IPS-18a (cell line): Measurements from ENCODE around the gene ARHGEF16.

Source experiments
- H3K27ac ChIP-seq: one replicate; pipeline ENCODE4 v1.5.1; 2013; ENCODE audit warnings: low read length
- H3K27me3 ChIP-seq: one replicate; pipeline ENCODE4 v1.6.1; 2013; ENCODE audit warnings: mild to moderate bottlenecking, low read length; ENCODE audit not compliant: control insufficient read depth, insufficient read depth
- H3K36me3 ChIP-seq: one replicate; pipeline ENCODE4 v1.6.1; 2013; ENCODE audit warnings: low read depth, low read length; ENCODE audit not compliant: control insufficient read depth
- H3K4me1 ChIP-seq: one replicate; pipeline ENCODE4 v1.6.1; 2013; ENCODE audit warnings: low read depth, low read length; ENCODE audit not compliant: control insufficient read depth
- H3K4me3 ChIP-seq: one replicate; pipeline ENCODE4 v1.5.1; 2013; ENCODE audit warnings: low read length
- H3K9ac ChIP-seq: one replicate; pipeline ENCODE4 v1.6.1; 2013; ENCODE audit warnings: mild to moderate bottlenecking, low read length, moderate library complexity
- H3K9me3 ChIP-seq: one replicate; pipeline ENCODE4 v1.6.1; 2013; ENCODE audit warnings: low read depth, low read length; ENCODE audit not compliant: control insufficient read depth

ARHGEF16 gene

GRCh38 chr1:3468236-3469103 is 14.0 kb downstream of the ARHGEF16 start:
- Histone ChIP-seq H3K9me3 (no peaks in the 10 kb centered on the region), H3K36me3 (no peaks in the 10 kb centered on the region), H3K27ac (no peak overlapping the region), H3K4me3 (no peak overlapping the region), H3K4me1 (peaks cover 15% of the 10 kb centered on the region), H3K9ac (no peak overlapping the region), H3K27me3 (no peaks in the 10 kb centered on the region)

- no peak overlapping the region for H3K4me3 ChIP-seq
- peaks cover 6% of the 10 kb centered on the region for H3K36me3 ChIP-seq
- no peak overlapping the region for H3K9ac ChIP-seq
- no peak overlapping the region for H3K27ac ChIP-seq
- no peaks in the 10 kb centered on the region for H3K27me3 ChIP-seq
- H3K9me3 ChIP-seq, result no peaks in the 10 kb centered on the region
- H3K4me1 ChIP-seq, result peaks cover 15% of the 10 kb centered on the region
These were observed 14.8 kb downstream of the ARHGEF16 start for GRCh38 chr1:3469104-3469848.

- H3K4me3 ChIP-seq, result no peak overlapping the region
- no peaks in the 10 kb centered on the region for H3K27me3 ChIP-seq
- peaks cover 6% of the 10 kb centered on the region for H3K36me3 ChIP-seq
- no peak overlapping the region for H3K27ac ChIP-seq
- peaks cover 15% of the 10 kb centered on the region for H3K4me1 ChIP-seq
- H3K9me3 ChIP-seq, result no peaks in the 10 kb centered on the region
- H3K9ac ChIP-seq, result no peak overlapping the region
These were observed 15.6 kb downstream of the ARHGEF16 start for GRCh38 chr1:3469849-3470649.

- Histone ChIP-seq H3K4me3 (no peak overlapping the region), H3K9ac (peak overlapping the region; percentile 38), H3K27me3 (no peaks in the 10 kb centered on the region), H3K4me1 (peaks cover 15% of the 10 kb centered on the region), H3K36me3 (peaks cover 6% of the 10 kb centered on the region), H3K9me3 (no peaks in the 10 kb centered on the region), H3K27ac (peak overlapping the region; percentile 69)
These were observed 16.3 kb downstream of the ARHGEF16 start for GRCh38 chr1:3470650-3471355.

GRCh38 chr1:3471356-3472087 is 17.1 kb downstream of the ARHGEF16 start:
- peak overlapping the region; percentile 26 for H3K4me3 ChIP-seq
- H3K27me3 ChIP-seq, result no peaks in the 10 kb centered on the region
- peaks cover 6% of the 10 kb centered on the region for H3K36me3 ChIP-seq
- peak overlapping the region; percentile 38 for H3K9ac ChIP-seq
- peaks cover 15% of the 10 kb centered on the region for H3K4me1 ChIP-seq
- no peaks in the 10 kb centered on the region for H3K9me3 ChIP-seq
- peak overlapping the region; percentile 80 for H3K27ac ChIP-seq

GRCh38 chr1:3472088-3472850 is 17.8 kb downstream of the ARHGEF16 start:
- peak overlapping the region; percentile 26 for H3K4me3 ChIP-seq
- peak overlapping the region; percentile 38 for H3K9ac ChIP-seq
- H3K27ac ChIP-seq, result peak overlapping the region; percentile 31
- H3K4me1 ChIP-seq, result peaks cover 15% of the 10 kb centered on the region
- no peaks in the 10 kb centered on the region for H3K27me3 ChIP-seq
- no peaks in the 10 kb centered on the region for H3K9me3 ChIP-seq
- peaks cover 6% of the 10 kb centered on the region for H3K36me3 ChIP-seq

GRCh38 chr1:3472906-3473305 is 18.4 kb downstream of the ARHGEF16 start:
- no peak overlapping the region for H3K27ac ChIP-seq

GRCh38 chr1:3473381-3473844 is 18.9 kb downstream of the ARHGEF16 start:
- Histone ChIP-seq H3K9ac (no peak overlapping the region), H3K27me3 (no peaks in the 10 kb centered on the region), H3K4me1 (peaks cover 15% of the 10 kb centered on the region)

More at GRCh38 chr1:3472906-3473305, 18.4 kb downstream of the ARHGEF16 start:
- peaks cover 15% of the 10 kb centered on the region for H3K4me1 ChIP-seq
- no peak overlapping the region for H3K4me3 ChIP-seq
- H3K36me3 ChIP-seq, result peaks cover 6% of the 10 kb centered on the region
- no peaks in the 10 kb centered on the region for H3K27me3 ChIP-seq
- H3K9ac ChIP-seq, result no peak overlapping the region
- no peaks in the 10 kb centered on the region for H3K9me3 ChIP-seq

GRCh38 chr1:3474016-3474415 is 19.6 kb downstream of the ARHGEF16 start:
- Histone ChIP-seq H3K4me1 (peaks cover 15% of the 10 kb centered on the region), H3K9ac (no peak overlapping the region), H3K4me3 (no peak overlapping the region), H3K9me3 (no peaks in the 10 kb centered on the region), H3K36me3 (peaks cover 6% of the 10 kb centered on the region), H3K27ac (no peak overlapping the region), H3K27me3 (no peaks in the 10 kb centered on the region)

More at GRCh38 chr1:3473381-3473844, 18.9 kb downstream of the ARHGEF16 start:
- Histone ChIP-seq H3K36me3 (peaks cover 6% of the 10 kb centered on the region), H3K27ac (no peak overlapping the region), H3K4me3 (no peak overlapping the region), H3K9me3 (no peaks in the 10 kb centered on the region)

GRCh38 chr1:3474421-3474820 is 20.0 kb downstream of the ARHGEF16 start:
- peaks cover 6% of the 10 kb centered on the region for H3K36me3 ChIP-seq
- H3K9ac ChIP-seq, result no peak overlapping the region
- peaks cover 15% of the 10 kb centered on the region for H3K4me1 ChIP-seq
- no peaks in the 10 kb centered on the region for H3K9me3 ChIP-seq
- H3K27ac ChIP-seq, result no peak overlapping the region
- H3K27me3 ChIP-seq, result no peaks in the 10 kb centered on the region
- H3K4me3 ChIP-seq, result no peak overlapping the region
